Thymus (tissue), 11 donors: ENCODE measurements around the gene AQP1. TPM values are rescaled to one million over a fixed set of nuclear protein-coding genes. Genes with fewer than 3 reads are reported as not detected.

Experiments used
- DNase-seq, 9 donors: peaks; one replicate each; pipeline ENCODE4 v3.0.0-alpha.2; 2013; ENCODE audit warnings: low spot score in 9 of 9, low read depth in 6 of 9, missing footprints in 1 of 9
- H3K27ac ChIP-seq, 2 donors: one replicate each; pipeline ENCODE4 v1.5.1; 2013; ENCODE audit warnings: control low read depth in 1 of 2, low read depth in 1 of 2, low read length in 1 of 2, mild to moderate bottlenecking in 1 of 2, moderate library complexity in 1 of 2
- H3K27me3 ChIP-seq, 2 donors: one replicate each; pipeline ENCODE4 v1.5.1; 2013; ENCODE audit warnings: low read length in 1 of 2; ENCODE audit not compliant: control insufficient read depth in 2 of 2, insufficient read depth in 1 of 2
- H3K36me3 ChIP-seq, 2 donors: one replicate each; pipeline ENCODE4 v1.5.1; 2013; ENCODE audit warnings: low read length in 1 of 2, mild to moderate bottlenecking in 1 of 2, moderate library complexity in 1 of 2; ENCODE audit not compliant: control insufficient read depth in 2 of 2, insufficient read depth in 2 of 2
- H3K4me1 ChIP-seq, 2 donors: one replicate each; pipeline ENCODE4 v1.5.1; 2013; ENCODE audit warnings: low read length in 2 of 2; ENCODE audit not compliant: control insufficient read depth in 2 of 2, insufficient read depth in 2 of 2
- H3K4me3 ChIP-seq, 2 donors: one replicate each; pipeline ENCODE4 v1.5.1; 2013; ENCODE audit warnings: low read length in 2 of 2, control low read depth in 1 of 2, mild to moderate bottlenecking in 1 of 2
- H3K9me3 ChIP-seq, 2 donors: one replicate each; pipeline ENCODE4 v1.5.1; 2013; ENCODE audit warnings: low read length in 1 of 2, mild to moderate bottlenecking in 1 of 2; ENCODE audit not compliant: control insufficient read depth in 2 of 2, insufficient read depth in 1 of 2
- WGBS: extraction: QIAGEN DNeasy Blood & Tissue Kit; methylation state at CpG from one replicate; pipeline ENCODE4 v1.1.7; 2013; 5-methylcytosine and 5-hydroxymethylcytosine counted together
- polyA plus RNA-seq: library from polyadenylated mRNA; stranded (reverse); fragments of 200-250 nt; gene quantifications from one replicate; pipeline ENCODE4 v1.2.3, GENCODE V29; 2013
- total RNA-seq: library from RNA; stranded (reverse); fragments of 120-200 nt; gene quantifications from one replicate; pipeline ENCODE4 v1.2.4, GENCODE V29; 2013
- donor health status: healthy.

Gene AQP1
- total and polyA plus RNA-seq, 2 donors = 18.4 to 42.2 TPM

GRCh38 chr7:30950197-30950596 lies 38.5 kb downstream of the AQP1 start:
- DNase-seq = no peak
- Histone ChIP-seq H3K36me3 (no peaks in the 10 kb centered on the region), H3K27me3 (no peaks in the 10 kb centered on the region), H3K27ac (no peak overlapping the region), H3K4me3 (no peak overlapping the region), H3K4me1 (no peaks in the 10 kb centered on the region), H3K9me3 (no peaks in the 10 kb centered on the region)

- 81% methylated on average over 4 of the region's 4 CpGs for WGBS
- DNase-seq = no peak
- H3K9me3 ChIP-seq = no peaks in the 10 kb centered on the region
- H3K27ac ChIP-seq = no peak overlapping the region
- no peaks in the 10 kb centered on the region for H3K36me3 ChIP-seq
- H3K4me1 ChIP-seq = no peaks in the 10 kb centered on the region
- no peaks in the 10 kb centered on the region for H3K27me3 ChIP-seq
- H3K4me3 ChIP-seq = no peak overlapping the region
These were observed 43.3 kb downstream of the AQP1 start for GRCh38 chr7:30954914-30955313.

GRCh38 chr7:30956704-30957103 lies 45.1 kb downstream of the AQP1 start:
- Histone ChIP-seq H3K4me1 (no peaks in the 10 kb centered on the region), H3K27ac (no peak overlapping the region), H3K9me3 (no peaks in the 10 kb centered on the region), H3K4me3 (no peak overlapping the region), H3K36me3 (no peaks in the 10 kb centered on the region), H3K27me3 (no peaks in the 10 kb centered on the region)
- 99% methylated on average over 1 of the region's 1 CpG for WGBS
- DNase-seq = no peak

GRCh38 chr7:30963842-30964241 lies 52.2 kb downstream of the AQP1 start, which contains the start of gene GHRHR:
Gene GHRHR (plus strand): TSS chr7:30963953. CDS start chr7:30964069, 116 bp downstream.
- no peaks in the 10 kb centered on the region for H3K9me3 ChIP-seq
- H3K36me3 ChIP-seq = no peaks in the 10 kb centered on the region
- peaks cover 0 to under 1% of the 10 kb centered on the region in 2 donors for H3K27me3 ChIP-seq
- DNase-seq = no peak
- H3K4me1 ChIP-seq = no peaks in the 10 kb centered on the region
- no peak within 1 kb of the TSS for H3K4me3 ChIP-seq
- 80% methylated on average over 11 of the region's 11 CpGs for WGBS
- no peak within 1 kb of the TSS for H3K27ac ChIP-seq

GRCh38 chr7:30965372-30965771 lies 53.7 kb downstream of the AQP1 start:
- Histone ChIP-seq H3K27ac (no peak overlapping the region), H3K4me3 (no peak overlapping the region), H3K4me1 (no peaks in the 10 kb centered on the region), H3K9me3 (no peaks in the 10 kb centered on the region), H3K36me3 (no peaks in the 10 kb centered on the region), H3K27me3 (peaks cover 0 to 2% of the 10 kb centered on the region in 2 donors)
- no peak for DNase-seq
- WGBS = 84% methylated on average over 4 of the region's 4 CpGs

GRCh38 chr7:30965883-30966282 lies 54.2 kb downstream of the AQP1 start:
- Histone ChIP-seq H3K9me3 (no peaks in the 10 kb centered on the region), H3K36me3 (no peaks in the 10 kb centered on the region), H3K27me3 (peaks cover 0 to 2% of the 10 kb centered on the region in 2 donors), H3K4me3 (no peak overlapping the region), H3K27ac (no peak overlapping the region), H3K4me1 (no peaks in the 10 kb centered on the region)
- DNase-seq = no peak
- 90% methylated on average over 9 of the region's 9 CpGs for WGBS

GRCh38 chr7:30968294-30968693 lies 56.6 kb downstream of the AQP1 start:
- Histone ChIP-seq H3K27ac (no peak overlapping the region), H3K36me3 (no peaks in the 10 kb centered on the region), H3K9me3 (no peaks in the 10 kb centered on the region), H3K4me3 (no peak overlapping the region), H3K4me1 (no peaks in the 10 kb centered on the region), H3K27me3 (peaks cover 0 to 10% of the 10 kb centered on the region in 2 donors)
- DNase-seq = no peak
- WGBS = 5% methylated on average over 2 of the region's 2 CpGs

- Histone ChIP-seq H3K4me1 (no peaks in the 10 kb centered on the region), H3K27me3 (peaks cover 0 to 10% of the 10 kb centered on the region in 2 donors), H3K27ac (no peak overlapping the region), H3K9me3 (no peaks in the 10 kb centered on the region), H3K36me3 (no peaks in the 10 kb centered on the region), H3K4me3 (no peak overlapping the region)
- no peak for DNase-seq
- WGBS = 89% methylated on average over 7 of the region's 7 CpGs
These were observed 57.3 kb downstream of the AQP1 start for GRCh38 chr7:30968747-30969603.

- H3K4me3 ChIP-seq = no peak overlapping the region
- DNase-seq = no peak
- H3K4me1 ChIP-seq = no peaks in the 10 kb centered on the region
- H3K27ac ChIP-seq = no peak overlapping the region
- H3K36me3 ChIP-seq = no peaks in the 10 kb centered on the region
- no peaks in the 10 kb centered on the region for H3K9me3 ChIP-seq
- peaks cover 0 to 10% of the 10 kb centered on the region in 2 donors for H3K27me3 ChIP-seq
- WGBS = 79% methylated on average over 1 of the region's 1 CpG
These were observed 57.9 kb downstream of the AQP1 start for GRCh38 chr7:30969604-30969970.
